GM04503 (cell line): ENCODE results near the gene SLC25A39.
"Not testable (repeated sequence)": the region's sequence is repeated elsewhere in the genome, so short reads cannot be mapped to it uniquely, and the experiment has no call there.

ENCODE experiments used
- DNase-seq: peaks from one replicate; pipeline ENCODE4 v3.0.0-alpha.2; 2012; ENCODE audit warnings: low read depth

SLC25A39 gene

DNA sequence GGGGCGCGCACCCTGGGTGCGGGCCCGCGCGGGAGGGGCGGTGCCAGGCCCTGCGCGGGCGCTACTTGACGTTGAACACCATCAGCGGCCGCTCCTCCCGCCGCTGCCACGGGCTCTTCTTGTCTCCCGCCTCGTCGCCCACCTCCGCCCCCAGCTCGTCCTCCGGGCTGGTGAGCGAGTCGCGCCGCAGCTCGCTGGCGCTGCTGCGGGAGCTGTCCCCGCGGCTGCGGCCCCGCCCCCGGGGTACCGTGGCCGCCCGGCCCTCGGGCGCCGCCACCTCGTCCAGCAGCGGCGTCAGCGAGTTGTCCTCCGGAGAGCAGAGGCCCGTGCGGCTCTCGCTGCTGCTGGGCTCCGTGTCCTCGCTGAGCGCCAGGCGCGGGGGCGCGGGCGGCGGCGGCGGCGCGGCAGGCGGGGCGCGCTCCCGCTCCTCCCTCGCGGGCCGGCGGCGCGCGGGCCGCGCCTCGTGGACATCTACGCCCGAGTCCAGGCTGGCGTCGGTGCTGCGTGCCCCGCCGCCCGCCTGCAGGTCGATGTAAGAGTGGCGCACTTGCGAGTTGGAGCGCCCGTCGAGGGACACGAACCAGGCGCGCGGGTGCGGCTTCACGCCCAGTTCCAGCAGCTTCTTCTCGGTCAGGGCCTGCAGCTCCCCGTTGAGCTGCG lies 29.2 kb upstream of the SLC25A39 start:
- DNase-seq: no peak

DNA sequence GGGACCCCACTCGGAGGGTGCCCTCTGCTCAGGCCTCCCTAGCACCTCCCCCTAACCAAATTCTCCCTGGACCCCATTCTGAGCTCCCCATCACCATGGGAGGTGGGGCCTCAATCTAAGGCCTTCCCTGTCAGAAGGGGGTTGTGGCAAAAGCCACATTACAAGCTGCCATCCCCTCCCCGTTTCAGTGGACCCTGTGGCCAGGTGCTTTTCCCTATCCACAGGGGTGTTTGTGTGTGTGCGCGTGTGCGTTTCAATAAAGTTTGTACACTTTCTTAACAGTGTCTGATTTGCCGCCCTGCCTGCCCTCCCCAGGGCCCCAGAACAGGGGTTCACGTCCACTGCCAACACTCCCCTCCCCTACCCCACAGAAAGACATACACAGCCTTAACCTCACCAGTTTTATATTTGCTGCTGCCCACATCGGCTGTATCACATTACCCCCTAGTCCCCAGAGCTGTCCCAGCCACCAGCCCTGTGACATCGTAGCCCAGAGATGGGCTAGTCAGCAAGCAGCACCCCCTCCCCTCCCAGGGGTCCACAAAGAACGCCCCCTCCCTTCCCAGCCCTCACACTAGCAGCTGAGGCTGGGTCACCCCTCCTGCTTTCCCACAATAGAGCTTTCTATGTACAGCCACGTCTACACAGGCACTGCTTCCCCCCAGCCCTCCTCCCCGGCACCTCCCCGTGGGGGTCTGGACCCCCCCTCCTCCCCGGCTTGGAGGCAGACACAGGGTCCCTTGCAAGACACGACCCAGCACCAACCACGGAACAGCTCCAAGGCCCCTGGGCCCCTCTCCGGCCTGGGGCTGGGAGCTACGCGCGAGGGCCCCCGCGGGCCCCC lies 28.4 kb upstream of the SLC25A39 start:
- no peak for DNase-seq

DNA sequence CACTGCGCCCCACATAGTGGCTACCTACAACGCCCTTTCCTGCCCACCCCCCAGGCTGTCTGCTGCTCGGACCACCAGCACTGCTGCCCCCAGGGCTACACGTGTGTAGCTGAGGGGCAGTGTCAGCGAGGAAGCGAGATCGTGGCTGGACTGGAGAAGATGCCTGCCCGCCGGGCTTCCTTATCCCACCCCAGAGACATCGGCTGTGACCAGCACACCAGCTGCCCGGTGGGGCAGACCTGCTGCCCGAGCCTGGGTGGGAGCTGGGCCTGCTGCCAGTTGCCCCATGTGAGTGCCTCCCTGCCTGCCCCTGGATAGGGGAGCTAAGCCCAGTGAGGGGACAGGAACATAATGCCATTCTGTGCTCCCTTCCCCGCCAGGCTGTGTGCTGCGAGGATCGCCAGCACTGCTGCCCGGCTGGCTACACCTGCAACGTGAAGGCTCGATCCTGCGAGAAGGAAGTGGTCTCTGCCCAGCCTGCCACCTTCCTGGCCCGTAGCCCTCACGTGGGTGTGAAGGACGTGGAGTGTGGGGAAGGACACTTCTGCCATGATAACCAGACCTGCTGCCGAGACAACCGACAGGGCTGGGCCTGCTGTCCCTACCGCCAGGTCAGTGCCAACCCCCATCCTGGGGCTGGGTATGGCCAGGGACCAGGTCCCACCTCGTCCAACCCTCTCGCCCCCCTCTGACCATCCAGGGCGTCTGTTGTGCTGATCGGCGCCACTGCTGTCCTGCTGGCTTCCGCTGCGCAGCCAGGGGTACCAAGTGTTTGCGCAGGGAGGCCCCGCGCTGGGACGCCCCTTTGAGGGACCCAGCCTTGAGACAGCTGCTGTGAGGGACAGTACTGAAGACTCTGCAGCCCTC lies 27.6 kb upstream of the SLC25A39 start:
- no peak for DNase-seq

DNA sequence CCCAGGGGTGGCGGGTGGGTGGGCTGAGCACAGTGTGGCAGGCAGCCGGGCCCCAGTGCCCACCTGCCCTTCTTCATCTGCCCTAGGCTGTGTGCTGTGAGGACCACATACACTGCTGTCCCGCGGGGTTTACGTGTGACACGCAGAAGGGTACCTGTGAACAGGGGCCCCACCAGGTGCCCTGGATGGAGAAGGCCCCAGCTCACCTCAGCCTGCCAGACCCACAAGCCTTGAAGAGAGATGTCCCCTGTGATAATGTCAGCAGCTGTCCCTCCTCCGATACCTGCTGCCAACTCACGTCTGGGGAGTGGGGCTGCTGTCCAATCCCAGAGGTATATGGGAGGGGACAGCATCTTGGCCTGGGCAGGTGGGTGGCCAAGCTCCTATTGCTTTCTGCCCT lies 26.8 kb upstream of the SLC25A39 start:
- DNase-seq: no peak

DNA sequence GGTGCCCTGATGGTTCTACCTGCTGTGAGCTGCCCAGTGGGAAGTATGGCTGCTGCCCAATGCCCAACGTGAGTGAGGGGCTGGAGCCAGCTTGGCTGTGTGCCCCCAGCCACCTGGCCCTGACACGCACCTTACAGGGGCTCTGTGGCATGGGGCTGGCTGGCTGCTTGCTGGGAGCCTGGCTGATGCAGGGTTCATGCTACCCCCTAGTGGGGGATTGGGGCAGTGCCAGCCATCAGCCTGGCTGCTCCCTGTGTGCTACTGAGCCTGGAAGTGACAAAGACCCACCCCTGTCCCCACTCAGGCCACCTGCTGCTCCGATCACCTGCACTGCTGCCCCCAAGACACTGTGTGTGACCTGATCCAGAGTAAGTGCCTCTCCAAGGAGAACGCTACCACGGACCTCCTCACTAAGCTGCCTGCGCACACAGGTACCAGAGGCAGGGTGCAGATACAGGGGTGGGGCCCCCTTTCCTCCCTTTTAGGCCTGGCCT lies 26.2 kb upstream of the SLC25A39 start:
- no peak for DNase-seq

DNA sequence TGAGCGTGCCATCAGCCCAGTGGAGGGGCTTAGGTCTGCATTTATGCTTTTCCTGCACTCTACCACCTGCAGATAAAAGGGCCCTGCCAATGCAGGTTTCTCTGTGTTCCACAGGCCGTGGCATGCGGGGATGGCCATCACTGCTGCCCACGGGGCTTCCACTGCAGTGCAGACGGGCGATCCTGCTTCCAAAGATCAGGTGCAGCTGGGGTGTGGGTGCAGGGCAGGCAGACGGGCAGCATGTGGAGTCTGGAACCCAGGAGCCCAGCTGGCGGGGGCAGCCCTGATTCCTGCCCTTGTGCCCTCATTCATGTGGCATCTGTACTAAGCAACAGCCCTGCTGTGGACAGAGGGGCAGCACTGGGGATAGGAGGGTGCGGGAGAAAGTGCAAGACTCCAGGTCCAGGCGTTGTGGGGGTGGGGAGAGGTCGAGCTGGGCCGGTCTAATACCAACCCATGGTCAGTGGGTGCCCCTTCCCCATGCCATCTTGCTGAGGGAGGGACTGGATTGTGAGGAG lies 25.0 kb upstream of the SLC25A39 start:
- DNase-seq: no peak

DNA sequence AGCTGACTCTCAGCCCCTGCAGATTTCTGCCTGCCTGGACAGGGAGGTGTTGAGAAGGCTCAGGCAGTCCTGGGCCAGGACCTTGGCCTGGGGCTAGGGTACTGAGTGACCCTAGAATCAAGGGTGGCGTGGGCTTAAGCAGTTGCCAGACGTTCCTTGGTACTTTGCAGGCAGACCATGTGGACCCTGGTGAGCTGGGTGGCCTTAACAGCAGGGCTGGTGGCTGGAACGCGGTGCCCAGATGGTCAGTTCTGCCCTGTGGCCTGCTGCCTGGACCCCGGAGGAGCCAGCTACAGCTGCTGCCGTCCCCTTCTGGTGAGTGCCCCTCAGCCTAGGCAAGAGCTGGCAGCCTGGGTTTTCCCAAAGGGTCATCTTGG lies 24.4 kb upstream of the SLC25A39 start:
- no peak for DNase-seq

DNA sequence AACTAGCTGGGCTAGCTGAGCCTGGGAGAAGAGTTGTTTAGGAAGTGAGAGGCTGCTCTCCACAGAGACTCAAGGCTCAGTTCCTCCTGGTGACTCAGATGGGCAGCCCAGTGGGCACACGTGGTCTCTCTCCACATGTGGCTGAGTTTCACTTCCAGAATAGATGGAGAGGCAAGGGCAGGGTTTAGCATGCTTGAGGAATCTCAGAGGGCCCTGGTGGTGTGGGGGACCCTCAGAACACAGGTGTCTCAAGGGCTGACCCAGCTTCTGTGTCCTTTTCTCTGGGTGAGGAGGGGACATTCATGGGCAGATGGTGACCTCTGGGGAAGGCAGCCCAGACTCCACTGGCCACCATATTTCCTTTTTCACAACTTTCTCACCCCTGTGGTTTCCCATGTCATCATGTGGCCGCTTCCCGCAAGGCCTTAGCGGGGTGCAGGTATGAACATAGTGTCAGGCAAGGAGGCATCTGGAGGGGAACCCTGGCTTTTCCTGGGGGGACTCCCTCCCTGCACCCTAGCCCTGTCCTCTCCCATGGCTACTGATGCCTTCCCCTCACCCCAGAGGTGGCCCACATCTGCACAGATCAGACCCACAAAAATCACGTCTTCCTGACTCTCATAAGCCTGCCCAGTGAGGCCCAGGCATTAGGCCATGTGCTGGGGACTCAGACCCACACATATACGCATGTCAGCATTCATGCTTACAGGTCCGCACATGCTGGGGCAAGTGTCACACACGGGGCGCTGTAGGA lies 23.8 kb upstream of the SLC25A39 start:
- DNase-seq: peak; percentile 23

DNA sequence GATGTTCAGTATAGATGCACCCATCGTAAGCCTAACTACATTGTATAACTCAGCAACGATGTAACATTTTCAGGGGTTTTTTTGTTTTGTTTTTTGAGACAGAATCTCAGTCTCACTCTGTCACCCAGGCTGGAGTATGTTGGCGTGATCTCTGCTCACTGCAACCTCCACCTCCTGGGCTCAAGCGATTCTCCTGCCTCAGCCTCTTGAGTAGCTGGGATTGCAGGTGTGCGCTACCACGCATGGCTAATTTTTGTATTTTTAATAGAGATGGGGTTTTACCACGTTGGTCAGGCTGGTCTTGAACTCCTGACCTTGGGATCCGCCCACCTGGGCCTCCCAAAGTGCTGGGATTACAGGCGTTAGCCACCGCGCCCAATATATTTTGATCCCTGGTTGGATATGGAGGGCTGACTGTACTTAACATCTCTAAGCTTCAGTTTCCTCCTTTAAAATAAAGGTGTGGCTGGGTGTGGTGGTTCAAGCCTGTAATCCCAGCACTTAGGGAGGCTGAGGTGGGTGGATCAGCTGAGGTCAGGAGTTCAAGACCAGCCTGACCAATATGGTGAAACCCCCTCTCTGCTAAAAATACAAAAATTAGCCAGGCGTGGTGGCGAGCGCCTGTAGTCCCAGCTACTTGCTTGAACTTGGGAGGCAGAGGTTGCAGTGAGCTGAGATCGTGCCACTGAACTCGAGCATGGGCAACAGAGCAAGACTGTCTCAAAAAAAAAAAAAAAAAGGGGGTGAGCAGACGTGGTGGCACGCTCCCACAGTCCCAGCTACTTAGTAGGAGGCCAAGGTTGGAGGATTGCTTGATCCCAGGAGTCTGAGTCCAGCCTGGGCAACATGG lies 22.8 kb upstream of the SLC25A39 start:
- not testable (repeated sequence) for DNase-seq

DNA sequence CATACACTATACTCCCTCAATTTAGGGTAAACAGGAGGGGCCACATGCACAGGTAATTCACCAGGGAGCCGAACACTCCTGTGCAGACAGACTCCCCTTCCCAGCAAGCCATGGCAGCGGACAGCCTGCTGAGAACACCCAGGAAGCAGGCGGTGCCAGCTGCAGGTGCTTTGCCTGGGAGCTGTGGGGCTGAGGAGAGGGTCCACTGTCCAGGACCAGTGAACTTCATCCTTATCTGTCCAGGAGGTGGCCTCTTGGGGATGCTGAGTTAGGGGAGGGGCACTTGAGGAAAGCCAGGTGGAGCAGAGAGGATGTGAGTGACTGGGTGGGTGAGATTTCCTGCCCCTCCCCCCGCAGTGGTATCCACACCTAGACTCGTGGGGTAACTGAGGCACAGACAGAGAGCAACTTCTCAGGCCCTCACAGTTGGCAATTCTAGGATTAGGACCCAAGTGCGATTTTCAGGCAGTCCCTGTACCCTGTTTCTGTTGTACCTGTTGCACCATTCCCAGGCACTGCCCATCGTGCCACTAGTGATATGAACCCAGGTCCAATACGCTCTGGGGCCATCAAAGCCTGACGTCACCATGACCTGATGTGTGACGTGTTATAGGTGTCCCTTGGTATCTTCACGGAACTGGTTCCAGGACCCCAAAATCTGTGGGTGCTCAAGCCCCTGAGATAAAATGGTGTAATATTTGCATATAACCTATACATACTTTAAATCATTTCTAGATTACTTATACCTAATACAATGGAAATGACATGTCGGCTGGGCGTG lies 21.6 kb upstream of the SLC25A39 start:
- DNase-seq: no peak

DNA sequence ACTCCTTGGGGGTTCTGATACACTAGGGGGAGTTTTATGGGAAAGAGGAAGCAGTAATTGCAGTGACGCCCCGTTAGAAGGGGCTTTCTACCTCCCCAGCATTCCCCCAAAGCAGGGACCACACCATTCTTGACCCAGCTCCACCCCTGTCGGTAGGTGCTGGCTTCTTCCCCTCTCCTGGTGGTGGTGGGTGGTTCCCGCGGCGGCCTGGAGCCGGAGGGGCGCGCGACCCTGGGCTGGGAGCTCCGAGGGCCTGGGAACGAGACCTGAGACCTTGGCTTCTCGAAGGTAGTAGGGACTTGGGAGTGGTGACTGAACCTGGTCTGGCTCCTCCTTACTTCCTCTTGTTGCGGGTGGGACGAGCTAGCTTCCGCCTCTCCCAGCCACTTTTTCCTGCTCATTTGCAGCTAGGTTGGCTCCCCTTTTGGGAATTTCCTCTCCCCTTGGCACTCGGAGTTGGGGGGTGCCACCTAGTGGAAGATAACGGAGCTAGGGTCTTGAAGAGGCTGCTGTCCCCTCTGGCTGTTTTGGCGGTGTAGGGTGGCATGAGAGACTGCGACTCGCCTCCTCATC lies 20.9 kb upstream of the SLC25A39 start:
- DNase-seq: peak; percentile 15

DNA sequence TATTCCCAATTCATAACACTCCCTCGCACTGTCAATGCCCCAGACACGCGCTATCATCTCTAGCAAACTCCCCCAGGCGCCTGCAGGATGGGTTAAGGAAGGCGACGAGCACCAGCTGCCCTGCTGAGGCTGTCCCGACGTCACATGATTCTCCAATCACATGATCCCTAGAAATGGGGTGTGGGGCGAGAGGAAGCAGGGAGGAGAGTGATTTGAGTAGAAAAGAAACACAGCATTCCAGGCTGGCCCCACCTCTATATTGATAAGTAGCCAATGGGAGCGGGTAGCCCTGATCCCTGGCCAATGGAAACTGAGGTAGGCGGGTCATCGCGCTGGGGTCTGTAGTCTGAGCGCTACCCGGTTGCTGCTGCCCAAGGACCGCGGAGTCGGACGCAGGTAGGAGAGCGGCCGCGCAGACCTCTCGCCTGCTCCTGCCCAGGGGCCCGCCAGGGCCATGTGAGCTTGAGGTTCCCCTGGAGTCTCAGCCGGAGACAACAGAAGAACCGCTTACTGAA lies 20.4 kb upstream of the SLC25A39 start, which contains the start of gene GRN:
GRN (plus strand) TSS at position 364 of the 515 bp plus-strand sequence. CDS start 3,863 bp downstream, outside the sequence.
- DNase-seq: peak; percentile 95

DNA sequence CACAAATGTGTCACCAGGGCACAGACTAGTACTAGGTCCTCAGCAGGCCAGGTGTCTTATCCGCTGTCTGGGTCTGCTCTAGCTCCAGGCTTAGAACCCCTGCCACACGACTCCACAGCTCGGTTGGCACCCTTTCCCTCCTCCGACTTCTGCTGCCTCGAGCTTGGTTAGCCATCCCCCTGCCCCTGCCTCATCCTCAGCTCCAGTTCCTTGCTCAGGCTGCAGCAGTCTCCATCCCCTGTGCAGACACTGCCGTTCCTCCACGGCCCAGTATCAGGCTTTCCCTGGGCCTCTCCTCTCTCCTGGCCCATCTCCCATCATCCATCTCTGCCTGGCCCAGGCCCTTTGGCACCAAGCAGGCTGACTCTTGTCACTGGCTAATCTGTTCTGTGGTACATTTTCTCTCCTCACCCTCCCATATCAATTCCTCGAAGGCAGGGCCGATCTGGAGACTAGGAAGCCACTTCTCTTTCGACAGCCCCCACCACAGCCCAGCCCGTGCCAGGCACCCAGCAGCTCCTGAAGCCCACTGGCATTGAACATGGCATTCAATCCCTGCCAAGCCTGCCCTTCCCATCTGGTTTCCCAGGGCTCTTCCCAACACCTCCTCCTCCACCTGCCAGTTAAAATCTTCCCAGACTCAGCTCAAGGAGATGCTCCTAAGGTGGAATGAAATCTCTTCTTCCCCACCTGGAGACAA lies 19.0 kb upstream of the SLC25A39 start:
- no peak for DNase-seq

DNA sequence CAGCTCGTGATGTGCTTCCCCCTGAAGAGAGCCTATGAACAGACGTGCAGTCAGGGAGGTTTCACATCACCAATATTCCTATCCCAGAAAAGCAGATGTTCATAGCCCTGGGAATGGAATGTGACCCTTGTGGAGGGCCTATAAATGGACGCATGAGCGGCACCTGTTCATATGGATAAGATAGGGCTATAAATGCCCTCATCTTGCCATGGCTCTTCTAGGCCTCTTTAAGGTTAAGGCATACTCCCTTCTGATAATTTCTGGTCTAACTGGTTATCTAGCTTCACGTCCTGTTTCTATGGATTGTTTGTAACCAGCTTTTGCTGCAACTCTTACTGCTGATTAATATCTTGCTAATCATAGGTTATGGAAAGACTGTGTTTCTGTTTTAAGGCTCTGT lies 15.9 kb upstream of the SLC25A39 start:
- DNase-seq: not testable (repeated sequence)

DNA sequence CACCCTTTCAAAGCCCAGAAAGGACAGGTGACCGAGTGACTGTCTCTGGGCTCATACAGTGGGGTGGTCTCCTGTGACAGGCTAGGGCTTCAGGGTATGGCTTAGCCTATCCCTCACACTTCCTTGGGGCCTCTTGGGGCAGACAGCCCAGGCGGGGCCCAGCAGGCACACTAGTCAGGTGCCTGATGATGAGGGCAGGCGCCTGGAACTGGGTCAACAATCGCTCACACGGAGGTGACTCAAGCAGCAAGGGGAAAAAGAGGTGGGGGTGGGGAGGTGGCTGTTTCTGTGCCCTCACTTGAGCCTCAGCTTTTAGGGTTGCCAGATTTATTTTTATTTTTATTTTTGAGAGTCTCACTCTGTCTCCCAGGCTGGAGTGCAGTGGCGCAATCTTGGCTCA lies 14.1 kb upstream of the SLC25A39 start:
- no peak for DNase-seq

DNA sequence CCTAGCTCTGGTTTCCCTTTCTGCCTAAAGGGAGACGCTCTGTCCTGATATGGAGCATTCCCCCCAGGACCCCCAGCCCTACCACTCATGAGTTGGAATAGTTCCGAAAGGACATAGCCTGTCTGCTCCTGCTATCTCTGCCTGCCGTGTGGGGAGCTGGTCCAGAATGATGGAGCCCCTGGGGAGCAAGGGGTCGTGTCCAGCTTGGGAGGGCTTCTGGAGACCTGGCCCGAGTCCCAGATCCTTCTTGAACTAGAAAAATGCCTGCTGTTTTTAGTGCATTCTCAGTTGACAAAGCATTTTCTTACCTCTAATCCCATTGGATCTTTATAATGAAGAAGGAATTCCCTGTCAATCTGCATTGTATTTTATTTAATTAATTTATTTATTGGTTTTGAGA lies 11.3 kb upstream of the SLC25A39 start:
- DNase-seq: no peak

DNA sequence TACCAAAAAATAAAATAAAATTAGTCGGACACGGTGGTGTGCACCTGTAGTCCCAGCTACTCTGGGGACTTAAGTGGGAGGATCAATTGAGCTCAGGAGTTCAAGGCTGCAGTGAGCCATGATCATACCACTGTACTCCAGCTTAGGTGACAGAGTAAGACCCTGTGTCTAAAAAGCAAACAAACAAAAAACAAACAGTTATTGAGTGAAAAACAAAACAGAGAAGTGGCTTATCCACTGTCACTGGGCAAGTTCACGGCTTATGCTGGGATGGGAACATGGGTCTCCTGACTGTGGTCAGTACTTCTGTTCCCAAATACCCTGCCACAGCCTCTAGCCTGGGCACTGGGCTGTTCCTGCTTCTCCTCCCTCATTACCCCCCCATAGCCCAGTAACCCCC lies 10.9 kb upstream of the SLC25A39 start:
- DNase-seq: no peak

DNA sequence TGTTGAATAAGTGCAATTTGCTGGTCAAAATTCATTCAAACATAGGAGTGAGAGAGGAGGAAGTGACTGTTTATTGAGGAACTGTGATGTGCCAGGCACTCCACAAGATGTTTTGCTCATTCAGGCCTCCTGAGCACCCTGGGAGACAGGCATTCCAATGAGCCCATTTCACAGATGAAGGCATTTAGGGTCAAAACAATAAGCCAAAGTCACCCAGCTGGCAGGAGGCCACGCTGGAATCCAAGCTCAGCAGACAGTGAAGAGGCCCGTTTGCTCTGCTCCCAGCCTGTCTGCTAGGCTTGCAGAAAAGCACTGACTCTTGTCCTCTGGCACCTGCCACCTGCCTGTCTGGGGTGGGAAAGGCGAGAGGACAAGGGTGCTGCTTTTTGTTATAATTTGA lies 10.1 kb upstream of the SLC25A39 start:
- no peak for DNase-seq
